ENCODE measurements around the gene CCDC134. TPM values are rescaled to one million over a fixed set of nuclear protein-coding genes. Genes with fewer than 3 reads are reported as not detected.

The CCDC134 gene
- polyA plus RNA-seq, 1 donor from 2014 or later, result 2.2 TPM

DNA sequence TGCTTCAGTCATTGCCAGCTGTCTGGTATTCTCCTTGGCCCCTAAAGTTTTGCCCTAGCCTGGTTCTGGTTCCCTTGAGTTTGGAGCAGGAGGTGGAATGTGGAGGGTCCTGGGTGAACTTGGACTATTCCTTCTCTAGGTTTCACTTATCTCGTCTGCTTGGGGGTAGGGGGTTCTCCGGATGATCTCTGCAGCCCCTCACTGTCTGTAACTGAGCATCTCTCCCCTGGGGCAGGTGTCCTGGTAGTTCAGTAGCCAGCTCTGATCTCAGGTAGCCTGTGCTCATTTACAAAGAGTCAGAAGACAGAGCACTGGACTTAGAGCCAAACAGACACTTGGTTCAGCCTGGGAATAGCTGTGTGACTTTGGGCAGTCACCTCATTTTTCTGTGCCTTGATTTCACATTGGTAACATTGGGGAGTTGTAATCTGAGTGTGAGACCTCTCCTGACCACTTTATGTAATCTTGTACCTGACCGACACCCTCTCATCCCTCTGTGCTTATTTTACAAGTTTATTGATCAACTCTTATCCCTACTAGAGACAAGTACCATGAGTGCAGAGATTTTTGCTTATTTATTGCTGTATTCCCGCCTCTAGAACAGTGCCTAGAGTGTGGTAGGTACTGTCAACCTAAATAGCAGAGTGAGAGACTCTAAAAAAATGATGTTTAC, 804 bp downstream of the CCDC134 start:
- Histone ChIP-seq H3F3A (ENCODE audit: insufficient read depth, low read length, poor library complexity, severe bottlenecking) (no peaks in the 10 kb centered on the region), H3K79me2 (replicated peaks; ENCODE audit: insufficient read depth, low read length) (peaks cover 6% of the 10 kb centered on the region), H3K36me3 (ENCODE audit: insufficient read depth, low read length) (no peaks in the 10 kb centered on the region), H4K20me1 (ENCODE audit: insufficient read depth) (no peaks in the 10 kb centered on the region), H3K9ac (ENCODE audit: low read length) (peak overlapping the region; percentile 82), H3K27me3 (ENCODE audit: insufficient read depth, low read depth, low read length) (no peaks in the 10 kb centered on the region), H3K27ac (ENCODE audit: low read length) (peak overlapping the region; percentile 74), H3K4me2 (ENCODE audit: low read length) (peak overlapping the region; percentile 97), H3K4me3 (ENCODE audit: low read length) (peak overlapping the region; percentile 85), H2AFZ (ENCODE audit: low read depth, low read length) (peak overlapping the region; percentile 78), H3K9me2 (ENCODE audit: insufficient read depth, low read length) (no peaks in the 10 kb centered on the region), H3K9me3 (ENCODE audit: low read length) (no peaks in the 10 kb centered on the region)
- TF ChIP-seq, protein P1, sequence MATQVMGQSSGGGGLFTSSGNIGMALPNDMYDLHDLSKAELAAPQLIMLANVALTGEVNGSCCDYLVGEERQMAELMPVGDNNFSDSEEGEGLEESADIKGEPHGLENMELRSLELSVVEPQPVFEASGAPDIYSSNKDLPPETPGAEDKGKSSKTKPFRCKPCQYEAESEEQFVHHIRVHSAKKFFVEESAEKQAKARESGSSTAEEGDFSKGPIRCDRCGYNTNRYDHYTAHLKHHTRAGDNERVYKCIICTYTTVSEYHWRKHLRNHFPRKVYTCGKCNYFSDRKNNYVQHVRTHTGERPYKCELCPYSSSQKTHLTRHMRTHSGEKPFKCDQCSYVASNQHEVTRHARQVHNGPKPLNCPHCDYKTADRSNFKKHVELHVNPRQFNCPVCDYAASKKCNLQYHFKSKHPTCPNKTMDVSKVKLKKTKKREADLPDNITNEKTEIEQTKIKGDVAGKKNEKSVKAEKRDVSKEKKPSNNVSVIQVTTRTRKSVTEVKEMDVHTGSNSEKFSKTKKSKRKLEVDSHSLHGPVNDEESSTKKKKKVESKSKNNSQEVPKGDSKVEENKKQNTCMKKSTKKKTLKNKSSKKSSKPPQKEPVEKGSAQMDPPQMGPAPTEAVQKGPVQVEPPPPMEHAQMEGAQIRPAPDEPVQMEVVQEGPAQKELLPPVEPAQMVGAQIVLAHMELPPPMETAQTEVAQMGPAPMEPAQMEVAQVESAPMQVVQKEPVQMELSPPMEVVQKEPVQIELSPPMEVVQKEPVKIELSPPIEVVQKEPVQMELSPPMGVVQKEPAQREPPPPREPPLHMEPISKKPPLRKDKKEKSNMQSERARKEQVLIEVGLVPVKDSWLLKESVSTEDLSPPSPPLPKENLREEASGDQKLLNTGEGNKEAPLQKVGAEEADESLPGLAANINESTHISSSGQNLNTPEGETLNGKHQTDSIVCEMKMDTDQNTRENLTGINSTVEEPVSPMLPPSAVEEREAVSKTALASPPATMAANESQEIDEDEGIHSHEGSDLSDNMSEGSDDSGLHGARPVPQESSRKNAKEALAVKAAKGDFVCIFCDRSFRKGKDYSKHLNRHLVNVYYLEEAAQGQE (IDR thresholded peaks at IDR 0.05; ENCODE audit: borderline replicate concordance), result no peak
- no peak for TF ChIP-seq RAD21 (conservative IDR thresholded peaks at IDR 0.05)
- TF ChIP-seq MXI1 (conservative IDR thresholded peaks at IDR 0.05; ENCODE audit: poor library complexity, severe bottlenecking), result no peak
- TF ChIP-seq EZH2 (IDR thresholded peaks at IDR 0.05; ENCODE audit: borderline replicate concordance, insufficient read depth, low read length, poor library complexity, severe bottlenecking), result no peak
- TF ChIP-seq, protein P2, sequence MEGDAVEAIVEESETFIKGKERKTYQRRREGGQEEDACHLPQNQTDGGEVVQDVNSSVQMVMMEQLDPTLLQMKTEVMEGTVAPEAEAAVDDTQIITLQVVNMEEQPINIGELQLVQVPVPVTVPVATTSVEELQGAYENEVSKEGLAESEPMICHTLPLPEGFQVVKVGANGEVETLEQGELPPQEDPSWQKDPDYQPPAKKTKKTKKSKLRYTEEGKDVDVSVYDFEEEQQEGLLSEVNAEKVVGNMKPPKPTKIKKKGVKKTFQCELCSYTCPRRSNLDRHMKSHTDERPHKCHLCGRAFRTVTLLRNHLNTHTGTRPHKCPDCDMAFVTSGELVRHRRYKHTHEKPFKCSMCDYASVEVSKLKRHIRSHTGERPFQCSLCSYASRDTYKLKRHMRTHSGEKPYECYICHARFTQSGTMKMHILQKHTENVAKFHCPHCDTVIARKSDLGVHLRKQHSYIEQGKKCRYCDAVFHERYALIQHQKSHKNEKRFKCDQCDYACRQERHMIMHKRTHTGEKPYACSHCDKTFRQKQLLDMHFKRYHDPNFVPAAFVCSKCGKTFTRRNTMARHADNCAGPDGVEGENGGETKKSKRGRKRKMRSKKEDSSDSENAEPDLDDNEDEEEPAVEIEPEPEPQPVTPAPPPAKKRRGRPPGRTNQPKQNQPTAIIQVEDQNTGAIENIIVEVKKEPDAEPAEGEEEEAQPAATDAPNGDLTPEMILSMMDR (IDR thresholded peaks at IDR 0.05; ENCODE audit: poor library complexity, severe bottlenecking), result no peak

DNA sequence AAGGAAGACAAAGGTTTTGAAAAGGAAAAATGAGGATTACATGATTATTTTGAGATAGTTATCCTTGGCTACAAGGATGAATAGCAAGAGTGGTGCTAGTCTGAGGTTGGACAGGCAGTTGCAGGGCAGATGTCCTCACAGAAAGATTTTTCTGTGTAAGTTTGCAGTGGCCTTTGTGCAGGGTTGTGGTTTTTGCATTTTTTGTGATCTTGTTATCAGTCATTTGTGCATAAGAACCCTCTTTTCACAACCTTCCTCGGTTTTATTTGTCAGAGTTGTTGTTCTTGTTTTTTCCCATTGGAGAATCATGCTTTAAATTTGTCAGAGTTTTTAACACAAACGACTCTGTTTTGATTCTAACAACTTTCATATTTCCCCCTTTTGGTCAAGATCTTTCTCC, 1.4 kb downstream of the CCDC134 start:
- H3K4me3 ChIP-seq (ENCODE audit: low read length), result peak overlapping the region; percentile 85
- no peaks in the 10 kb centered on the region for H3K9me2 ChIP-seq (ENCODE audit: insufficient read depth, low read length)
- no peaks in the 10 kb centered on the region for H3K9me3 ChIP-seq (ENCODE audit: low read length)
- no peak overlapping the region for H2AFZ ChIP-seq (ENCODE audit: low read depth, low read length)
- H3K36me3 ChIP-seq (ENCODE audit: insufficient read depth, low read length), result no peaks in the 10 kb centered on the region
- TF ChIP-seq SMC3 (conservative IDR thresholded peaks at IDR 0.05; ENCODE audit: poor library complexity) (no peak), MXI1 (conservative IDR thresholded peaks at IDR 0.05; ENCODE audit: poor library complexity, severe bottlenecking) (no peak), POLR2AphosphoS5 (IDR thresholded peaks at IDR 0.05) (no peak)
- TF ChIP-seq, protein P2 (IDR thresholded peaks at IDR 0.05; ENCODE audit: poor library complexity, severe bottlenecking), result no peak
- H3F3A ChIP-seq (ENCODE audit: insufficient read depth, low read length, poor library complexity, severe bottlenecking), result no peaks in the 10 kb centered on the region
- no peaks in the 10 kb centered on the region for H3K27me3 ChIP-seq (ENCODE audit: insufficient read depth, low read depth, low read length)
- no peak overlapping the region for H3K27ac ChIP-seq (ENCODE audit: low read length)
- no peaks in the 10 kb centered on the region for H4K20me1 ChIP-seq (ENCODE audit: insufficient read depth)
- peak overlapping the region; percentile 97 for H3K4me2 ChIP-seq (ENCODE audit: low read length)
- H3K9ac ChIP-seq (ENCODE audit: low read length), result peak overlapping the region; percentile 82
- H3K79me2 ChIP-seq (replicated peaks; ENCODE audit: insufficient read depth, low read length), result peaks cover 6% of the 10 kb centered on the region
